ENCODE data around the gene EHMT1. TPM values are rescaled to one million over a fixed set of nuclear protein-coding genes. Genes with fewer than 3 reads are reported as not detected.

The EHMT1 gene
- total and polyA plus RNA-seq, 10 of the 15 experiments (the other 5 are each of a cell fraction or from before 2014, with no cell fraction given) = 2.9 to 100 (median 48.1) TPM

- Histone ChIP-seq H2AFZ (ENCODE audit: control insufficient read depth, low read depth, low read length) (no peak overlapping the region), H3K9me3 (replicated peaks; ENCODE audit: control insufficient read depth, insufficient read depth, low read length) (no peaks in the 10 kb centered on the region; the same call in 2 of the 3 replicates), H3K4me1 (ENCODE audit: control insufficient read depth, insufficient read depth, low read length) (no peaks in the 10 kb centered on the region), H3K27ac (ENCODE audit: control insufficient read depth, insufficient read depth) (no peak overlapping the region), H3K36me3 (ENCODE audit: control insufficient read depth in 2 of 2, insufficient read depth in 2 of 2, low read length in 1 of 2) (peaks cover 6 to 19% of the 10 kb centered on the region in 2 experiments), H3K4me3 (no peak overlapping the region), H3K79me2 (ENCODE audit: control insufficient read depth, insufficient read depth, low read length) (peaks cover 61% of the 10 kb centered on the region), H3K27me3 (replicated peaks in 1 of 2; ENCODE audit: control insufficient read depth in 2 of 2, insufficient read depth in 2 of 2, low read length in 1 of 2) (no peaks in the 10 kb centered on the region), H4K20me1 (ENCODE audit: control insufficient read depth, insufficient read depth) (no peaks in the 10 kb centered on the region), H3K4me2 (ENCODE audit: control insufficient read depth, insufficient read depth) (no peak overlapping the region), H3K9ac (ENCODE audit: control insufficient read depth, insufficient read depth, low read length) (no peak overlapping the region)
- no TSS peak for BruUV-seq (replicated peaks)
- ATAC-seq = no peak
- no peak for DNase-seq (ENCODE audit: low read depth, low spot score)
- ChIA-PET RAD21 (ENCODE audit: unreplicated experiment) (no interaction called here), SMC1A (ENCODE audit: uncharacterized antibody, unreplicated experiment) (no interaction called here), POLR2A (no interaction called here), CTCF (interaction anchor here (1.0 kb wide), 1 partner anchor 15 kb away, joined by 3 read pairs; no protein-coding TSS in a partner anchor)
- no peak for FAIRE-seq
- intact Hi-C loops (cut with micrococcal nuclease; ENCODE audit: unreplicated experiment) = no loop called here
- in situ Hi-C loops (cut with MboI) = no loop called here
- WGBS (ENCODE audit: insufficient coverage, insufficient replicate concordance, low lambda C conversion rate, missing lambda C conversion rate) = 97% methylated on average over 14 of the region's 14 CpGs
- TF ChIP-seq SREBF2 (IDR thresholded peaks at IDR 0.05; ENCODE audit: low read length) (no peak), EED (IDR thresholded peaks at IDR 0.05; ENCODE audit: low read depth) (no peak), ATF7 (IDR thresholded peaks at IDR 0.05; ENCODE audit: low read depth) (no peak), CREB1 (IDR thresholded peaks at IDR 0.05; ENCODE audit: low read depth) (no peak), SMC3 (IDR thresholded peaks at IDR 0.05; ENCODE audit: borderline replicate concordance, low read length) (no peak), SIX5 (IDR thresholded peaks at IDR 0.05; ENCODE audit: low read depth, low read length, severe bottlenecking) (no peak), ZZZ3 (IDR thresholded peaks at IDR 0.05; ENCODE audit: control insufficient read depth, insufficient read length, low read depth) (no peak)
Measured at GRCh38 chr9:137643921-137644320, 25.1 kb downstream of the EHMT1 start.

DNA sequence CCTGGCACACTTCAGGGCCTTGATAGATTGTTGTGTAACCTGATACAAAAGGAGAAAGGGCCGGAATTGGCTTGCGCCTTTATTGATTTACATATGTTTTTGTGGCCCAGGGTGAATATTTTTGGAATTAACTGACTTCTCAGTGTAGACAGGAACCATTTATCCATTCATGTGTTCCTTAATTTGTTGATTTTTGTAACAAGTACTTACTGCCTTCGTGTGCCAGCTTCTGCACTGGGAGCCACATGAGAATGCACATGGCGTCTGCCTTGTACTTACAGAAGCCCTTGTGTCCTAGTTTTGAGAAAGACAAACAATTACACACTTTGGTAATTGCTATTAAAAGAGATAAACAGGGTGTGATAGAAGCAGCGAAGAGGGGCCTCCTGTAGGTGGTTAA is 26.4 kb downstream of the EHMT1 start:
- H3K79me2 ChIP-seq (ENCODE audit: control insufficient read depth, insufficient read depth, low read length) = peaks cover 55% of the 10 kb centered on the region
- DNase-seq (ENCODE audit: low read depth, low spot score) (no peak), FAIRE-seq (no peak), ATAC-seq (no peak)
- no peak overlapping the region for H3K4me2 ChIP-seq (ENCODE audit: control insufficient read depth, insufficient read depth)
- no peak overlapping the region for H3K9ac ChIP-seq (ENCODE audit: control insufficient read depth, insufficient read depth, low read length)
- TF ChIP-seq SMC3 (IDR thresholded peaks at IDR 0.05; ENCODE audit: borderline replicate concordance, low read length) (no peak), KAT2A (conservative IDR thresholded peaks at IDR 0.05; ENCODE audit: control insufficient read depth, low read depth, low read length) (no peak), ZNF207 (IDR thresholded peaks at IDR 0.05; ENCODE audit: borderline replicate concordance) (no peak)
- TF ChIP-seq, protein P1, sequence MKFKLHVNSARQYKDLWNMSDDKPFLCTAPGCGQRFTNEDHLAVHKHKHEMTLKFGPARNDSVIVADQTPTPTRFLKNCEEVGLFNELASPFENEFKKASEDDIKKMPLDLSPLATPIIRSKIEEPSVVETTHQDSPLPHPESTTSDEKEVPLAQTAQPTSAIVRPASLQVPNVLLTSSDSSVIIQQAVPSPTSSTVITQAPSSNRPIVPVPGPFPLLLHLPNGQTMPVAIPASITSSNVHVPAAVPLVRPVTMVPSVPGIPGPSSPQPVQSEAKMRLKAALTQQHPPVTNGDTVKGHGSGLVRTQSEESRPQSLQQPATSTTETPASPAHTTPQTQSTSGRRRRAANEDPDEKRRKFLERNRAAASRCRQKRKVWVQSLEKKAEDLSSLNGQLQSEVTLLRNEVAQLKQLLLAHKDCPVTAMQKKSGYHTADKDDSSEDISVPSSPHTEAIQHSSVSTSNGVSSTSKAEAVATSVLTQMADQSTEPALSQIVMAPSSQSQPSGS (IDR thresholded peaks at IDR 0.05; ENCODE audit: low read length) = no peak
- SMC1A ChIA-PET (ENCODE audit: uncharacterized antibody, unreplicated experiment) = no interaction called here
- CTCF ChIA-PET = no interaction called here
- H3K27ac ChIP-seq (ENCODE audit: control insufficient read depth, insufficient read depth) = no peak overlapping the region
- peaks cover 5% of the 10 kb centered on the region; the same call in 1 of the 2 replicates for H3K4me1 ChIP-seq (ENCODE audit: control insufficient read depth, insufficient read depth, low read length)
- POLR2A ChIA-PET = no interaction called here
- H2AFZ ChIP-seq (ENCODE audit: control insufficient read depth, low read depth, low read length) = no peak overlapping the region
- no peak overlapping the region for H3K4me3 ChIP-seq
- intact Hi-C loops (cut with micrococcal nuclease; ENCODE audit: unreplicated experiment) (no loop called here), in situ Hi-C loops (cut with MboI) (no loop called here)
- H3K36me3 ChIP-seq (ENCODE audit: control insufficient read depth in 2 of 2, insufficient read depth in 2 of 2, low read length in 1 of 2) = peaks cover 8 to 23% of the 10 kb centered on the region in 2 experiments
- 86% methylated on average over 5 of the region's 5 CpGs for WGBS (ENCODE audit: insufficient coverage, insufficient replicate concordance, low lambda C conversion rate, missing lambda C conversion rate)
- no TSS peak for BruUV-seq (replicated peaks)
- no peaks in the 10 kb centered on the region for H3K27me3 ChIP-seq (replicated peaks in 1 of 2; ENCODE audit: control insufficient read depth in 2 of 2, insufficient read depth in 2 of 2, low read length in 1 of 2)
- no peaks in the 10 kb centered on the region for H4K20me1 ChIP-seq (ENCODE audit: control insufficient read depth, insufficient read depth)
- no peaks in the 10 kb centered on the region; the same call in 2 of the 3 replicates for H3K9me3 ChIP-seq (replicated peaks; ENCODE audit: control insufficient read depth, insufficient read depth, low read length)
- RAD21 ChIA-PET (ENCODE audit: unreplicated experiment) = no interaction called here

All from GM12878 (cell line).